Measurements from ENCODE around the gene EXOSC10.

DNA sequence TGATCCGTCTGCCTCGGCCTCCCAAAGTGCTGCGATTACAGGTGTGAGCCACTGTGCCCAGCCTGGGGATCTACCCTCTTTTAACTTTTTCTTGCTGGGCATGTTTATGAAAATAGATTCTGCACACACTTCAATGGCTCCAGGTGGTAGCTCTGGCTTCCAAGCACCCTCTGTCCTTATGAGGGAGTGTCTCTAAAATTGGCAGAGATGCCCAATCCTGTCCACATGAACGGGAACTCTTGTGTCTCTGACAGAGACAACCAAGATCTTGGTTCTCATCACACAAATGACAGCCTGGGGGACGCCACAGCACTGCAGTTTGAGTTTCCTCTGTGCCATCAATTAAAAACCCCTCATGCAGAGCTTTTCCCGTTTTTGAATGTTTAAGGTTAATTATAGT is 46.1 kb upstream of the EXOSC10 start:
- TF ChIP-seq TEAD2 (CRISPR knock-in tag; IDR thresholded peaks at IDR 0.05) (no peak), MXI1 (IDR thresholded peaks at IDR 0.05; ENCODE audit: borderline replicate concordance, low read depth, low read length) (no peak), GTF2F1 (IDR thresholded peaks at IDR 0.05; ENCODE audit: low read length) (no peak), NFE2 (CRISPR knock-in tag; IDR thresholded peaks at IDR 0.05) (no peak), DNMT3B (CRISPR knock-in tag; conservative IDR thresholded peaks at IDR 0.05) (no peak)

Measured in HepG2 (cell line).